RKO (cell line): Measurements from ENCODE around the gene PLEKHM1.
A peak's percentile ranks its signal among the peaks of the same experiment; 100 is the strongest.
"Not testable (repeated sequence)": the region's sequence is repeated elsewhere in the genome, so short reads cannot be mapped to it uniquely, and the experiment has no call there.

Experiments used
- DNase-seq: peaks from one replicate; pipeline ENCODE4 v3.0.0-alpha.2; 2016; ENCODE audit warnings: low spot score

Gene PLEKHM1

GRCh38 chr17:45461524-45462327 is 28.8 kb downstream of the PLEKHM1 start:
- peak; percentile 39 for DNase-seq

- DNase-seq = not testable (repeated sequence)
Measured at GRCh38 chr17:45460422-45460821, 30.1 kb downstream of the PLEKHM1 start.

GRCh38 chr17:45454341-45454740 is 36.2 kb downstream of the PLEKHM1 start:
- DNase-seq = not testable (repeated sequence)

DNA sequence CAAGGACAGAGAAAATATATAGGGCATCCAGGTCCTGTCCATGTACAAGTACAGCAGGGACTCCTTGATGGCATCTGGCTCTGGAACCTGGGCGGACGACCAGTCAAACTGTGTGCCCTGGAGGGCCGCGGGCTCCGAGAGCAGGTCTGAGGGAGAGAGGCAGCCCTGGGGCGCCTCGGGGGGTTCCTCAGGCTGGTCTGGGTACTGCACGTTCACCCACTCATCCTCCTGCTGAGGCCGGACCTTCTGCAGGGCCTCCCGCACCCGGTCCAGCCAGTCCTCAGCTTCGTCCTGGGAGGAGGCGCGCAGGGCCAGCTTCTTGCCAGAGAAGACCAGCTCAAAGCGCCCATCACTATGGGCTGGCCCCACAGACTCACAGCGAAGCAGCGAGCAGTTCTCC is 36.8 kb downstream of the PLEKHM1 start:
- DNase-seq = not testable (repeated sequence)

DNA sequence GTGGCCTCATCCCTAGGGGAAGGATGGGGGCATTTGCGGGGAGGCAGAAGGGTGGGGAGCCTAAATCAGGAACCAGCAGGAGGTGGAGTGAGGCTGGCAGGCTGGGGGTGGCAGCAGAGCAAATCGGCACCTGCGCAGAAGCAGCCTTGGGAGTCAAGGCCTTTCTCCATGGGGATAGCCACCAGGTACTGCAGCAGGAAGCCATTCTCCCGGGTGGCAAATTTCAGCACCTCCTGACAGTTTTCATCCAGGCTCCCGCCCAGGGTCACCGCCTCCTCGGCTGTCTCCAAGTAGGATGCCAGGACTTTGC is 37.3 kb downstream of the PLEKHM1 start:
- not testable (repeated sequence) for DNase-seq

GRCh38 chr17:45452329-45453224 is 37.9 kb downstream of the PLEKHM1 start:
- not testable (repeated sequence) for DNase-seq

DNA sequence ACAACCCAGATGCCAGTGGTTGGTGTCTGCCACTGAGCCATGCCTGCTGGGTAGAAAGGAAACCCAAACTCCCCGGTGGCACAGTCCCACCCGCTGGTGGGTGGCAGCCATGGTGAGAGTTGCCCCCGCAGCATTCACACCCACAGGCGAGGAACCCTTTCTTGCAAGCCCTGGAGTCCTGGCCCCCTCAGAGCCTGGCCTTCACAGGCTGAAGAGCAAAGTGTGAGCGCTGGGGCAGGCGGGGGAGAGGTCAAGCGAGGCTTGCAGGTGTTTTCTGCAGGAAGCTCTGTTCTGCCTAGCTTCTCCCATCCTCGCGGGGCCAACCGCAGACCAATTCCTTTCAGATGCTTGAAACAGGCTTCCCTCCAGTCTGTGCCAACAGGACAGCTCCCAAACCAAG is 38.9 kb downstream of the PLEKHM1 start:
- DNase-seq = not testable (repeated sequence)

DNA sequence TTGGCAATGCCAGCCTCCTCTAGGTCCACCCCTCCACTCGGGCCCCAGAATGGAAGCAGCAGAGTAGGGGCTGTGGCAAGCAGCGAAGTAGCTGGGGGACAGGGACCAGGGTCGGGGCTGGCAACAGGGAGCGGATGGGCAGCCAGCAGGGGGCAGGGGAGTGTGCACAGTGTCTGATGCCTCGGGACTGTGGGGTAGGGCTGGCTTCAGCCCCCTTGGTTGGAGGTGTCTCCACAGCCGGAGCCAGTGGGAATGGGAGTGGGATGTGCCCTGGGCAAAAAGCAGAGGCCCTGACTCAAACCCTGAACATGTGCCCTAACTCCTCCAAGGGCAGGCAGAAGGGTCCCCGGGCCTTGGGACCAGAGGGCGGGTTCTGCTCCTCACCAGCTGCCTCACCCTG is 39.4 kb downstream of the PLEKHM1 start:
- DNase-seq = no peak

- DNase-seq = not testable (repeated sequence)
Measured at GRCh38 chr17:45449708-45450329, 40.7 kb downstream of the PLEKHM1 start.

GRCh38 chr17:45449260-45449659 is 41.3 kb downstream of the PLEKHM1 start:
- DNase-seq = not testable (repeated sequence)

DNA sequence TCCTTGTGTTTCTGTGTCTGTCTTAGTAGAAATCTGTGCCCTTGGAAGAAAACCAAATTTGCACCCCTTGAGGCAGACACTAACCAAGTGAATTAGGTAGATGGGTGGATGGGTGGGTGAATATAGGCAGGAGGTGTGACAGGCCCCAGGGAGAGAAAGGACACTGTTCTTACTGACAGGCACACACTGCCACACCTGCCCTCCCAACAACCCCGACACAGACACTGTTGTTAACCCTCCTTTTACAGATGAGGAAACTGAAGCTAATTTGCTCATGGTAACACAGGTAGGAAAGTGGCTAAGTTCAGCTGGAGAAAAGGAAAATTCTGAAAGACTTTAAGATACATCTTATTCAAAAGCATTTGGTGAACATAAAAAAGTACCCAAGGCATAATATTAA is 42.0 kb downstream of the PLEKHM1 start:
- DNase-seq = not testable (repeated sequence)

DNA sequence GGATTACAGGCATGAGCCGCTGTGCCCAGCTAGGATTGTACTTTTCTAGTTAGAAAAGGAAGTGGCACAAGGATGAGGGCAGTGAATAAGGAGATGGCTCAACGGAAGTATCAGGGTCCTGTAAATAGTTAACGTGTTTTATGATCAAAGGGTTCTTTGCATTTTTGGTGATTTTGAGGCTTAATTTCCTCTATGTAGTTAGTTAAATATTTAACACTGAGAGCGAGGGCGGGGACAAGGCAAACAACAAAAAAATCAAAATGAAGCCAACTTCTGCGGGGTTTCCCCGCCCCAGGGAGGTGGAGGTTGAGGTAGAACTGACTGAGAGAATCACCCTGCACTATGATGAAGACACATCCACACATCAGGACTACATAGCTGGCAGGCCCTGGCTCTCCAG is 42.5 kb downstream of the PLEKHM1 start:
- not testable (repeated sequence) for DNase-seq

GRCh38 chr17:45447650-45448049 is 42.9 kb downstream of the PLEKHM1 start:
- DNase-seq = not testable (repeated sequence)

GRCh38 chr17:45446872-45447625 is 43.5 kb downstream of the PLEKHM1 start:
- DNase-seq = not testable (repeated sequence)

- DNase-seq = peak; percentile 81
Measured at GRCh38 chr17:45445901-45446743, 44.4 kb downstream of the PLEKHM1 start.

GRCh38 chr17:45444856-45445820 is 45.4 kb downstream of the PLEKHM1 start:
- not testable (repeated sequence) for DNase-seq

DNA sequence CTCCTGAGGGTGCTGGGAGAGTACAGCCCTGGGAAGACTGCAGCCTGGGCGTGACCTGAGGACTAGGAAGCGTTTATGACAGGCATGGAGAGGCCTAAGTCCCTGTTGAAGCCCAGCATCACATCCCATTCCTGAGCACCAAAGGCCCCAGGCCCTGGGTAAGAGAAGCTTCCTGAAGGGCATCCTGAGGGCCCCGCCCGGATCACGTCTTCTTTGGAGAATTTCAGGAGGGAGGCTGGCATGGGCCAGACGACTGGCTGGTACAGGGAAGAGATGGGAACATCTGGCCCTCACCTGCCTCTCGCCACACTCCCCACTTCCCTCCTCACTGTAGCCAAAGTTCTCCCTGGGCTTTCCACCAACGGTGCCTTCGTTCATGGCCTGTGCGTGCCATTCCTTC is 46.2 kb downstream of the PLEKHM1 start:
- DNase-seq = not testable (repeated sequence)

GRCh38 chr17:45443371-45444260 is 46.9 kb downstream of the PLEKHM1 start:
- DNase-seq = not testable (repeated sequence)
